GM18519 (cell line): ENCODE results near the gene CCNT1.
A peak's percentile ranks its signal among the peaks of the same experiment; 100 is the strongest.
"Not testable (repeated sequence)": the region's sequence is repeated elsewhere in the genome, so short reads cannot be mapped to it uniquely, and the experiment has no call there.

Source experiments
- ATAC-seq: cut with Tn5 transposase; IDR thresholded peaks from one replicate; pipeline ENCODE4 v1.9.1; 2021; ENCODE audit warnings: mild to moderate bottlenecking, moderate library complexity; ENCODE audit not compliant: unreplicated experiment, low FRiP score

The CCNT1 gene

GRCh38 chr12:48716493-48717251 is at the start of gene CCNT1:
Gene CCNT1 (minus strand): TSS chr12:48716707. CDS start chr12:48716675, 32 bp downstream.
- peak; percentile 95 for ATAC-seq

- no peak for ATAC-seq
Observed at GRCh38 chr12:48765753-48766162, 49.3 kb upstream of the CCNT1 start.

- ATAC-seq = no peak
Observed at GRCh38 chr12:48764521-48764920, 48.0 kb upstream of the CCNT1 start.

DNA sequence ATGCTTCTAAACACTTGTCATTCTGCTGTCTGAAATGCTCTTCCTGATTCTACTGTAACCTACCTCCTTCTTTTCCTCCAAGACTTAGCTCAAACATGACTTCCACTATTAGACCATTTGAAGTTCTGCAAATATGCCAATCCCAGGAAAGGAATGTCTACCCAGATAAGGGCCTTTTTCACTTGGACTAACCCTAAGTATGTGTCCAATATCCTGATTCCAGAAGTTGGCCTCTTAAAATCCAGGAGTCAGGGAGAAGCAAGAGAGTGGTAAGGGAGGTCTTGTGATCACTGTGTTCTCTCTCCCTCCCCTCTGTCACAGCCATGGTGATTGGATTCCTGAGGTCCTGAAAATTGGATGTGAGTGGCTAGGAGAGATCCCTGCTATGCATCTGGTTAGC is 42.2 kb upstream of the CCNT1 start:
- ATAC-seq = no peak

GRCh38 chr12:48758186-48758585 is 41.7 kb upstream of the CCNT1 start:
- no peak for ATAC-seq

DNA sequence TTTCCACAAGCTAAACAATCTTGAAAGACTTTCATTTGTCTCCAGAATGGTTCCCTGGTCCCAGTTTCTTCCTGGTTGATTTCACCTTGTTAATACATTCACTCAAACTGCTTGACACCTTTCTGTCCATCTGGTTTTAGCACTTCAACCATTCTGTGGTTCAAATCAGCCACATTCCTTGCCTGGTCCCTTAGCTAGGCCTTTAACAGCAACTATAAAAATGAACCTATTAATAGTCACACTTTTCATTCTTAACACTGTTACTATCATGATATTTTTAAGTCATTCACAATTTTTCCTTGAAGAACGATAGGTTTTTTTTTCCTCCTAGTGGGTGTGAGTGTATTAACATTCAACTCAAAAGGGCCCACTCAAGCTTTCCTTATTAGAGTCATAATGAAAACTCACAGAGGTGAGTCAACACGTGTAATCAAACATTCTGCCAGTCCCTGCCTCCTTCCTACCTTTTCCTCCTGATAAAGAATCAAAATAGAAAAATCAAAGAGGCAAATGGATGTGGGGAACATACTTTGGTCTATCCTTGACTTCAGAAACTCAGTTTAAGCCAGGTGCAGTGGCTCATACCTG is 34.4 kb upstream of the CCNT1 start:
- no peak for ATAC-seq

DNA sequence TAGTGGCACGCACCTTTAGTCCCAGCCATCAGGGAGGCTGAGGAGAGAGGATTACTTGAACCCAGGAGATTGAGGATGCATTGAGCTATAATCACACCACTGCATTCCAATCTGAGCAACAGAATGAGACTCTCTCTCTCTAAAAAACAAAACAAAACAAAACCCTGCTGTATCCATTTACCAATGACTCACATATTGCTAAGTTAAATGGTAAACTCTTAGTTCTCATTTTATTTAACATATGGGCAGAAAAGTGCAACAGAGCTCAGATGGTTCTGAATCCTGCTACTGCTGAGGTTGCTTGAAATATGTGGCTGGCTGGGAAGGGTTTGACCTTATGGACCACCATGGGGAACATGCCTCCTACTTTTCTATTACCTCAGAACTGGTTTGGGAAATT is 33.7 kb upstream of the CCNT1 start:
- no peak for ATAC-seq

- ATAC-seq = no peak
Observed at GRCh38 chr12:48744251-48745008, 27.9 kb upstream of the CCNT1 start.

GRCh38 chr12:48739618-48740269 is 23.2 kb upstream of the CCNT1 start:
- ATAC-seq = no peak

- ATAC-seq = no peak
Observed at GRCh38 chr12:48736456-48736855, 19.9 kb upstream of the CCNT1 start.

- no peak for ATAC-seq
Observed at GRCh38 chr12:48728807-48729206, 12.3 kb upstream of the CCNT1 start.

DNA sequence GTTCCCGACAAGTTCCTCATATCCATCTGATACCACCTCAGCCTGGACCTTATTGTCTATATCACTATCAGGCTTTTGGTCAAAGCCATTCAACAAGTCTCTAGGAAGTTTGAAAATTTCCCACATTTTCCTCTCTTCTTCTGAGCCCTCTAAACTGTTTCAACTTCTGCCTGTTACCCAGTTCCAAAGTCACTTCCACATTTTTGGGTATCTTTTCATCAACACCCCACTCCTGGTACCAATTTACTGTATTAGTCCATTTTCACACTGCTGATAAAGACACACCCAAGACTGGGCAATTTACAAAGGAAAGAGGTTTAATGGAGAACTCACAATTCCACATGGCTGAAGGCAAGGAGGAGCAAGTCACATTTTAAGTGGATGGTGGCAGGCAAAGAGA is 4.2 kb upstream of the CCNT1 start:
- ATAC-seq = not testable (repeated sequence)

DNA sequence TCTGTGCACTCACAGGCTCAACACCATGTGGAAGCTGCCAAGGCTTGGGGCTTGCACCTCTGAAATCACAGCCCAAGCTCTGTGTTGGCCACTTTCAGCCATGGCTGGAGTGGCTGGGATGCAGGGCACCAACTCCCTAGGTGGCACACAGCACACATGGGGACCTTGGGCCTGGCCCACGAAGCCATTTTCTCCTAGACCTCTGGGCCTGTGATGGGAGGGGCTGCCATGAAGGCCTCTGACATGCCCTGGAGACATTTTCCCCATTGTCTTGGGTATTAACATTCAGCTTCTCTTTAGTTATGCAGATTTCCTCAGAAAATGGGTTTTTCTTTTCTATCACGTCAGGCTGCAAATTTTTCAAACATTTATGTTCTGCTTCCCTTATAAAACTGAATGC is 3.7 kb upstream of the CCNT1 start:
- not testable (repeated sequence) for ATAC-seq

GRCh38 chr12:48719002-48719401 is 2.5 kb upstream of the CCNT1 start:
- not testable (repeated sequence) for ATAC-seq

GRCh38 chr12:48717252-48717695 is 767 bp upstream of the CCNT1 start:
- ATAC-seq = no peak

DNA sequence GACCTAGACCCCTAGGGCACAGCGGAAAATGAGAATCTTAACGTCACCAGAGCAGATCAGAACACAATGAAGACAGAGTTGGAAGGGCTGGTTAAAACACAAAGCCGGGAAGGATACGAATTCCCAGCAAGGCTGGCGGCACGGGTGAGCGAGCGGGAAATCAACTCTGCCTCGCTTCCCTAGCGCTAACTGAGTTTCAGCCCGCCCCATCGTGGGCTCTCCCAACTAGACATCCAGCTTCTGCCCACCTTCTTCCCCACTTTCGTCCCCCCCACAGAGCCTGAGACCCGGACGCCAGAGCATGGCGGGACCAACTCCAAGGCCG is 377 bp downstream of the CCNT1 start:
- ATAC-seq = no peak

- no peak for ATAC-seq
Observed at GRCh38 chr12:48712209-48712608, 4.3 kb downstream of the CCNT1 start.

GRCh38 chr12:48698822-48699221 is 17.7 kb downstream of the CCNT1 start:
- ATAC-seq = not testable (repeated sequence)

- ATAC-seq = no peak
Observed at GRCh38 chr12:48696626-48697025, 19.9 kb downstream of the CCNT1 start.

DNA sequence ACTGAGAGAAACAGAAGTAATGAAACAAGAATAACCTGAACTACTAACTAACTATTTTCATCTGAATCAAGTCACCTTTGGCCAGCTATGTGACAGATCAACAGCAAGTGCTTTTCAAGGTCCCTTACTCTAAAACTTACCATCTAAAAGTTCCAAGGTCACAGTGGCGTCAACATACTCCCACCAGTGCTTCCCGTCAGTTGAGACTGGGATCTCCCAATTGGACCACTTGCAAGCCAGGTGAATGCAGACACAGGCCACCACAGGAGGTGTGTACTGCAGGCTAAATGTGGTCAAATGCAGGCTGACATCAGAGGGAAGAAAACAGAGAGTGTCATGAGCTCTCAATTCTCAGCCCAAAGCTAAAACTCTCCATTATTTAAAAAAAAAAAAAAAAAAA is 20.6 kb downstream of the CCNT1 start:
- ATAC-seq = no peak

- ATAC-seq = no peak
Observed at GRCh38 chr12:48694038-48694437, 22.5 kb downstream of the CCNT1 start.
